GM13976 (cell line): ENCODE data around the gene BRSK2.

ENCODE experiments used
- DNase-seq: peaks from one replicate; pipeline ENCODE4 v3.0.0; 2012; ENCODE audit warnings: low spot score
- in situ Hi-C: fragments of 300-500 bp; cut with MboI; formaldehyde crosslinking; loops from one replicate; pipeline ENCODE4 v1.12.0; 2022; ENCODE audit warnings: low sequenced_read_pairs, mixed read lengths, inconsistent platforms; ENCODE audit not compliant: unreplicated experiment
- TF ChIP-seq, protein P1 (sequence below): IDR thresholded peaks from 2 replicates; pipeline ENCODE4 v1.5.1; 2012; ENCODE audit warnings: borderline replicate concordance, mild to moderate bottlenecking; ENCODE audit not compliant: insufficient read depth; ENCODE audit errors: extremely low read depth, missing control alignments, control extremely low read depth

The BRSK2 gene

DNA sequence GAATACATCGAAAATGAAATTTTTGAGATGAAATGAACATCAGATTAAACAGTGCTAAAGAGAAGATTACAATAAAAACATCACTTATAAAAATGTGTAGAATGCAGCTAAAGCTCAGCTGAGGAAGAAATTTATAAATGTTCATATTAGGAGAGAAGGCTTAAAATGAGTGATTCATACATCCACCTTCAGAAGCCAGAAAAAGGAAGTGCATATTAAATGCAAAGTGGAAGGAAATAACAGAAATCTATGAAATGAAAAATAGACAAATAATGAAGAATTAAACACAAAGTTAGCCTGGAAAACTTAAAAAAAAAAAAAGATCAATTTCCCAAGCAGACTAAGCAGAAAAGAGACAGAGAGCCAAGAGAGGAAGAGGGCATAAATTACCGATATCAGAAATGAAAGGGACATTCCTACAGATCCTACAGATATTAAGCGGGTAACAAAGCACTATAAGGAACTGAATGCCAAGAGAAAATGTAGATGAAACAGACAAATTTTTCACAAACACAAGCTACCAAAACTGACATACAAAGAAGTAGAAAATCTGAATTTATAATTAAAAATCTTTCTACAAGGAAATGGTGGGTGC lies 104.0 kb downstream of the BRSK2 start:
- in situ Hi-C loops, result no loop called here
- TF ChIP-seq, protein P1, sequence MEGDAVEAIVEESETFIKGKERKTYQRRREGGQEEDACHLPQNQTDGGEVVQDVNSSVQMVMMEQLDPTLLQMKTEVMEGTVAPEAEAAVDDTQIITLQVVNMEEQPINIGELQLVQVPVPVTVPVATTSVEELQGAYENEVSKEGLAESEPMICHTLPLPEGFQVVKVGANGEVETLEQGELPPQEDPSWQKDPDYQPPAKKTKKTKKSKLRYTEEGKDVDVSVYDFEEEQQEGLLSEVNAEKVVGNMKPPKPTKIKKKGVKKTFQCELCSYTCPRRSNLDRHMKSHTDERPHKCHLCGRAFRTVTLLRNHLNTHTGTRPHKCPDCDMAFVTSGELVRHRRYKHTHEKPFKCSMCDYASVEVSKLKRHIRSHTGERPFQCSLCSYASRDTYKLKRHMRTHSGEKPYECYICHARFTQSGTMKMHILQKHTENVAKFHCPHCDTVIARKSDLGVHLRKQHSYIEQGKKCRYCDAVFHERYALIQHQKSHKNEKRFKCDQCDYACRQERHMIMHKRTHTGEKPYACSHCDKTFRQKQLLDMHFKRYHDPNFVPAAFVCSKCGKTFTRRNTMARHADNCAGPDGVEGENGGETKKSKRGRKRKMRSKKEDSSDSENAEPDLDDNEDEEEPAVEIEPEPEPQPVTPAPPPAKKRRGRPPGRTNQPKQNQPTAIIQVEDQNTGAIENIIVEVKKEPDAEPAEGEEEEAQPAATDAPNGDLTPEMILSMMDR, result no peak
- no peak for DNase-seq

DNA sequence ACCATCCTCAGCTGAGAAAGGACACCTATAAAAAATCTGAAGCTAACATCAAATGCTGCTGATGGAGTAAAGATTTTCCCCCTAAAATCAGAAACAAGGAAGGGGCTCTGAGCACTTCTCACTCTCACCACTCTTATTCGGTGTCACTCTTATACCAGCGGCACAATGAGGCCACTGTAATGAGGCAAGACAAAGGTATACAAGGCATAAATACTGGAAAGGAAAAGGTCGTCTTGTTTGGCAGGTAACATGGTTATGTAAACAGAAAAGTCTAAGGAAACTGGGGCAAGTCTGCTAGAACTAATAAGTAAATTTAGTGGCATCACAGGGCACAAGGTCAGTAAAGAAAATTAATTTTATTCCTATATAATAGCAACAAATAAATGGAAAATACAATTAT lies 104.9 kb downstream of the BRSK2 start:
- no peak for DNase-seq
- TF ChIP-seq, protein P1, result no peak
- in situ Hi-C loops, result no loop called here

DNA sequence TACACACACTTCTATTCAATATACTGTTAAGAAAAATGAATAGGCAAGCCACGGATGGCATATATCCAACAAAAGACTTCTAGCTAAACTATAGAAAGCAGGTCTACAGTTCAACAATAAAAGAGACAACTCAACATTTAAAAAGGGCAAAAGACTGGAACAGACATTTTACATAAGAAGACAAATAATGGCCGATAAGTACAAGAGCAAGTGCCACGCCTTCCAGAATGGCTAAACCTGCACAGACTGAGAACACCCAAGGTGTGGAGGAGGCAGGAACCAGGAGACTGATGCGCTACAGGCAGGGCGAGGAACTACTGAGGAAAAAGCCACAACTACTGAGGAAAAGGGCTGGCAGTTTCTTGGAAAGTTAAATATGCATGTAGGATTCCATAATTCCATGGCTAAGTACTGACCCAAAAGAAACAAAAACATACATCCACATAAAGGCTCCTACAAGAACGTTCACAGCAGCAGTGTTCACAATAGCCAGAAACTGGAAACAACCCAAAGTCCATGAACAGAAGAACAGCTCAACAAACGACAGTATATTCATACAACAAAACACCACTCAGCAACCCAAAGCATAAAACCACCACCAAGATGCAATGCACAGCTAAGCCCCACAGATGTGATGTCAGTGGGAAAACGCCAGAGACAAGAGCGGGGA lies 106.5 kb downstream of the BRSK2 start:
- DNase-seq, result no peak
- in situ Hi-C loops, result no loop called here
- TF ChIP-seq, protein P1, result no peak

DNA sequence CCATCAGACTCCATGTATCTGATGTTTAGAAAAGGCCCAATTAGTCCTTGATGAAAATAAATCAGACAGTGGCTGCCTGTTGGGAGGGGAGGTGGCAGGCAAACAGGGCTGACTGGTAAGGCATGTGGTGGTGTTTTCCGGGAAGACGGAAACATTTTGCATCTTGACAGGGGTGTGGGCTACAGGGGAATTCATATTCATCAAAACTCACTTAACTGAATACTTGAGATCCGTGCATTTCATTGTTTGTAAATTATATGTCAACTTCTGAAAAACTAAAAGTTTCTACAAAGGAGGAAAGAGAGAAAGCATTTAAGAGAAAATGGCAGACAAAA lies 107.0 kb downstream of the BRSK2 start:
- TF ChIP-seq, protein P1, result no peak
- in situ Hi-C loops, result no loop called here
- DNase-seq, result no peak

DNA sequence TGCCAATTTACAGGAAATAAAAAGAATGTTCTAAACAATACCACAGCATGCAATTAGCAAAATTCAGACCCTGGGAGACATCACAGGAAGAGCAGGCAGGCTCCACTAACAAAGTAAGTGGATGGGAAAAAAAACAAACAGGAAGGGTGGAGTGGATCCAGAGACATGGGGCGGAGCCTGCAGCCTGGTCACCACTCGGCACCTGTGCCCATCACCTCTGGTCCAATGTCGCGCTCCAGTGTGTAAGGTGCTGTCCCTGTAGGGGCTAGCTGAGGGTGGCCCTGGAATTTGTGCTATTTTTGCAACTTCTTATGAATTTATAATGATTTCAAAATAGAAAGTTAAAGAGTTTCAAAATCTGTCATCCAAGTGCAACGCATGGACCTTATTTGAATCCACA lies 107.9 kb downstream of the BRSK2 start:
- in situ Hi-C loops, result no loop called here
- no peak for DNase-seq
- TF ChIP-seq, protein P1, result no peak

DNA sequence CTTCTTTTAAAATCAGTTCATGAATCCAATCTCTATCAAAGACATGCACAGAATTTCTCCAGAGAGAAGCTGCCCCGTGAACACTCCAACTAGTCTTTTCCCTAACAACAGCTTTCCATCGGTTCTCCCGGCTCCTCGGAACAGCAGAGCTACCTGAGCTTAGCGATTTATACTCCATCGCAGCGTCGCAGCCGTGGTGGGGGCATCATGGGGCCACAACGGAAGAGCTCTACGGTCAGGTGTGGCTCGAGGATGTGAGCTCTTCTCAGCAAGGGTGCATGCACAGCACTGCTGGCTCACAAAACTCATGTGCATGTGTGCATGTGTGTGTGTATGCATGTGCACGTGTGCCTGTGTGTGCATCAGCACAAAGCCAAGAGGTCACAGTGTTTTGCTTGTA lies 108.5 kb downstream of the BRSK2 start:
- in situ Hi-C loops, result no loop called here
- no peak for DNase-seq
- TF ChIP-seq, protein P1, result no peak

DNA sequence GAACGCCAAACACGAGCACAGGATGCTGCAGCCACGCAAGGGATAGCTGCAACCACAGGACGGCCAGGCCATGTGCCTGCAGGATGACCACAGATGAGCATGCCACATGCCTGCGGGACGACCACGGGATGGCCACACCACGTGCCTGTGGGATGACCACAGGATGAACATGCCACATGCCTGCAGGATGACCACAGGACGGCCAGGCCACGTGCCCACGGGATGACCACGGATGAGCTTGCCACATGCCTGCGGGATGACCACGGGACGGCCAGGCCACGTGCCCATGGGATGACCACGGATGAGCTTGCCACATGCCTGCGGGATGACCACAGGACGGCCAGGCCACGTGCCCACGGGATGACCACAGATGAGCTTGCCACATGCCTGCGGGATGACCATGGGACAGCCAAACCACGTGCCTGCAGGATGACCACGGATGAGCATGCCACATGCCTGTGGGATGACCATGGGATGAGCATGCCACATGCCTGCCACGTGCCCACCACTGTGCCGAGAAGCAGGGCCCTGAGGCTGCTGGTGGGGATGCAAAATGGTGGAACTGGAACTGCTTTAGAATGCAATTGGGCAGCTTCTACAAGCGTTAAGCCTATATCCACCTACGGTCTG lies 109.6 kb downstream of the BRSK2 start:
- in situ Hi-C loops, result no loop called here
- DNase-seq, result no peak
- TF ChIP-seq, protein P1, result no peak
